Astrocyte (in vitro differentiated cells and primary cell): Measurements from ENCODE around the gene TSPAN15. TPM values are rescaled to one million over a fixed set of nuclear protein-coding genes. Genes with fewer than 3 reads are reported as not detected.

Source experiments
- DNase-seq: peaks from one replicate; pipeline ENCODE4 v3.0.0-alpha.2; 2010; ENCODE audit warnings: low read depth
- FAIRE-seq: peaks from 2 replicates; lab custom pipeline; 2011; peaks lifted over from hg19 to GRCh38; lab: Jason Lieb, UNC
- H2AFZ ChIP-seq: 2 replicates; pipeline ENCODE4 v1.6.0; 2012; ENCODE audit warnings: low read depth, low read length, inconsistent platforms
- H3K27ac ChIP-seq: 2 replicates; pipeline ENCODE4 v1.5.1; 2011; ENCODE audit warnings: low read depth, low read length, inconsistent platforms
- H3K27me3 ChIP-seq: 2 replicates; pipeline ENCODE4 v1.6.0; 2011; ENCODE audit warnings: low read length, inconsistent platforms; ENCODE audit not compliant: insufficient read depth
- H3K36me3 ChIP-seq: 2 replicates; pipeline ENCODE4 v1.5.1; 2011; ENCODE audit warnings: low read length, inconsistent platforms; ENCODE audit not compliant: insufficient read depth
- H3K4me1 ChIP-seq: 2 replicates; pipeline ENCODE4 v1.5.1; 2011; ENCODE audit warnings: low read length, inconsistent platforms; ENCODE audit not compliant: insufficient read depth
- H3K4me2 ChIP-seq: 2 replicates; pipeline ENCODE4 v1.6.0; 2012; ENCODE audit warnings: low read length, inconsistent platforms
- H3K4me3 ChIP-seq: 2 replicates; pipeline ENCODE4 v1.5.1; 2011; ENCODE audit warnings: low read depth, mild to moderate bottlenecking, low read length, inconsistent platforms; ENCODE audit not compliant: insufficient read depth
- H3K79me2 ChIP-seq: 2 replicates; pipeline ENCODE4 v1.6.0; 2012; ENCODE audit warnings: mild to moderate bottlenecking, low read length, inconsistent platforms; ENCODE audit not compliant: insufficient read depth
- H3K9ac ChIP-seq: 2 replicates; pipeline ENCODE4 v1.6.0; 2012; ENCODE audit warnings: mild to moderate bottlenecking, low read length, inconsistent platforms
- H3K9me3 ChIP-seq: 2 replicates; pipeline ENCODE4 v1.5.1; 2012; ENCODE audit warnings: low read depth, mild to moderate bottlenecking, low read length, inconsistent platforms; ENCODE audit not compliant: insufficient read depth
- H4K20me1 ChIP-seq: 2 replicates; pipeline ENCODE4 v1.6.0; 2012; ENCODE audit warnings: low read length, inconsistent platforms; ENCODE audit not compliant: insufficient read depth
- H3K27ac Mint-ChIP-seq: one replicate; pipeline ENCODE4 v1.8.0; 2021; ENCODE audit warnings: mild to moderate bottlenecking, mixed read lengths; ENCODE audit not compliant: unreplicated experiment
- H3K27me3 Mint-ChIP-seq: one replicate; pipeline ENCODE4 v1.8.0; 2021; ENCODE audit warnings: low read depth, mixed read lengths; ENCODE audit not compliant: unreplicated experiment
- H3K36me3 Mint-ChIP-seq: one replicate; pipeline ENCODE4 v1.8.0; 2021; ENCODE audit warnings: low read depth, mixed read lengths; ENCODE audit not compliant: unreplicated experiment
- H3K4me1 Mint-ChIP-seq: one replicate; pipeline ENCODE4 v1.8.0; 2021; ENCODE audit warnings: low read depth, mixed read lengths; ENCODE audit not compliant: unreplicated experiment
- H3K4me3 Mint-ChIP-seq: one replicate; pipeline ENCODE4 v1.8.0; 2021; ENCODE audit warnings: mild to moderate bottlenecking, moderate library complexity, mixed read lengths; ENCODE audit not compliant: unreplicated experiment
- H3K9me3 Mint-ChIP-seq: one replicate; pipeline ENCODE4 v1.8.0; 2021; ENCODE audit warnings: mild to moderate bottlenecking, mixed read lengths; ENCODE audit not compliant: unreplicated experiment
- CTCF ChIP-seq: IDR thresholded peaks from 2 replicates; pipeline ENCODE4 v1.5.1; 2011; ENCODE audit warnings: low read depth, mild to moderate bottlenecking, inconsistent platforms, low read length, moderate library complexity; ENCODE audit not compliant: insufficient read depth
- EZH2 ChIP-seq: IDR thresholded peaks from 2 replicates; pipeline ENCODE4 v1.6.1; 2012; ENCODE audit warnings: mild to moderate bottlenecking, low read length, inconsistent platforms; ENCODE audit not compliant: insufficient read depth
- total RNA-seq: library from RNA; stranded (reverse); gene quantifications from 2 replicates; pipeline ENCODE4 v1.2.1, GENCODE V29; 2021

TSPAN15 gene
- total RNA-seq, 1 donor from 2014 or later, result 9.4 TPM

- H3K4me3 ChIP-seq, result no peak overlapping the region
- peaks cover 2% of the 10 kb centered on the region for H3K36me3 Mint-ChIP-seq
- no peaks in the 10 kb centered on the region for H3K79me2 ChIP-seq
- H3K4me3 Mint-ChIP-seq, result no peak overlapping the region
- H3K36me3 ChIP-seq, result no peaks in the 10 kb centered on the region
- H2AFZ ChIP-seq, result no peak overlapping the region
- no peak overlapping the region for H3K9ac ChIP-seq
- H4K20me1 ChIP-seq, result no peaks in the 10 kb centered on the region
- no peaks in the 10 kb centered on the region for H3K4me1 Mint-ChIP-seq
- FAIRE-seq (no peak), DNase-seq (no peak)
- peaks cover 4% of the 10 kb centered on the region for H3K27me3 ChIP-seq
- no peak overlapping the region for H3K27ac ChIP-seq
- no peak overlapping the region for H3K4me2 ChIP-seq
- H3K4me1 ChIP-seq, result no peaks in the 10 kb centered on the region
- H3K27me3 Mint-ChIP-seq, result peaks cover 19% of the 10 kb centered on the region
- H3K9me3 ChIP-seq, result no peaks in the 10 kb centered on the region
- no peaks in the 10 kb centered on the region for H3K9me3 Mint-ChIP-seq
- H3K27ac Mint-ChIP-seq, result no peak overlapping the region
- TF ChIP-seq EZH2 (no peak), CTCF (no peak)
Measured at GRCh38 chr10:69422676-69423075, 28.6 kb upstream of the TSPAN15 start.

GRCh38 chr10:69425041-69425440, 26.2 kb upstream of the TSPAN15 start:
- TF ChIP-seq CTCF, result no peak
- TF ChIP-seq EZH2, result no peak
- Histone ChIP-seq H3K4me1 (no peaks in the 10 kb centered on the region), H3K4me2 (no peak overlapping the region), H3K9ac (no peak overlapping the region), H3K27me3 (peaks cover 2% of the 10 kb centered on the region), H2AFZ (no peak overlapping the region), H3K27ac (no peak overlapping the region), H3K9me3 (no peaks in the 10 kb centered on the region), H3K36me3 (no peaks in the 10 kb centered on the region), H4K20me1 (no peaks in the 10 kb centered on the region), H3K79me2 (no peaks in the 10 kb centered on the region), H3K4me3 (no peak overlapping the region)
- Mint-ChIP-seq H3K36me3 (peaks cover 2% of the 10 kb centered on the region), H3K9me3 (no peaks in the 10 kb centered on the region), H3K4me1 (no peaks in the 10 kb centered on the region), H3K27ac (no peak overlapping the region), H3K4me3 (no peak overlapping the region), H3K27me3 (peaks cover 10% of the 10 kb centered on the region)
- no peak for FAIRE-seq
- DNase-seq, result no peak

GRCh38 chr10:69425511-69426298, 25.6 kb upstream of the TSPAN15 start:
- Mint-ChIP-seq H3K4me3 (peak overlapping the region; percentile 34), H3K36me3 (peaks cover 2% of the 10 kb centered on the region), H3K4me1 (no peaks in the 10 kb centered on the region), H3K27me3 (peaks cover 9% of the 10 kb centered on the region), H3K9me3 (no peaks in the 10 kb centered on the region), H3K27ac (no peak overlapping the region)
- Histone ChIP-seq H3K9me3 (no peaks in the 10 kb centered on the region), H3K27me3 (peaks cover 2% of the 10 kb centered on the region), H3K4me1 (no peaks in the 10 kb centered on the region), H3K4me3 (no peak overlapping the region), H3K79me2 (no peaks in the 10 kb centered on the region), H3K36me3 (no peaks in the 10 kb centered on the region), H3K9ac (no peak overlapping the region), H2AFZ (no peak overlapping the region), H3K4me2 (no peak overlapping the region), H3K27ac (no peak overlapping the region), H4K20me1 (no peaks in the 10 kb centered on the region)
- no peak for FAIRE-seq
- no peak for TF ChIP-seq CTCF
- no peak for TF ChIP-seq EZH2
- DNase-seq, result no peak
